Upper lobe of right lung (tissue), 1 donor: ENCODE results near the gene MRGPRD. TPM values are rescaled to one million over a fixed set of nuclear protein-coding genes. Genes with fewer than 3 reads are reported as not detected.
A peak's percentile ranks its signal among the peaks of the same experiment; 100 is the strongest.

Experiments used
- ATAC-seq: fragments of 200-7000 bp; cut with Tn5 transposase; one replicate; pipeline ENCODE4 v1.9.1; 2020; ENCODE audit warnings: mild to moderate bottlenecking, moderate library complexity
- DNase-seq: peaks from one replicate; pipeline ENCODE4 v3.0.0-alpha.2; 2020
- H3K27ac ChIP-seq: fragments of 200-600 bp; one replicate; pipeline ENCODE4 v1.8.0; 2022
- H3K27me3 ChIP-seq: fragments of 200-600 bp; one replicate; pipeline ENCODE4 v1.8.0; 2022; ENCODE audit warnings: mild to moderate bottlenecking
- H3K36me3 ChIP-seq: fragments of 200-600 bp; one replicate; pipeline ENCODE4 v1.8.0; 2022
- H3K4me1 ChIP-seq: fragments of 200-600 bp; one replicate; pipeline ENCODE4 v1.8.0; 2022
- H3K4me3 ChIP-seq: fragments of 200-600 bp; one replicate; pipeline ENCODE4 v1.8.0; 2022; ENCODE audit warnings: mild to moderate bottlenecking
- H3K9me3 ChIP-seq: fragments of 200-600 bp; one replicate; pipeline ENCODE4 v1.8.0; 2022
- CTCF ChIP-seq: fragments of 200-600 bp; IDR thresholded peaks from one replicate; pipeline ENCODE4 v1.8.0; 2022; ENCODE audit warnings: antibody characterized with exemption
- intact Hi-C: fragments of 100-400 bp; cut with DNase I; formaldehyde crosslinking; loops from one replicate; pipeline ENCODE4 v1.11.0; 2022
- total RNA-seq: library from RNA; stranded (reverse); fragmentation: NEBNext Ultra II Directional; extraction: Animal tissue kit (Norgen Biotek cat#: 25700); gene quantifications from one replicate; pipeline ENCODE4 v1.2.1, GENCODE V29; 2021
- donor health status: DM: no; HTN: yes; CAD: no; lungs with severe emphysema.

Gene MRGPRD
- total RNA-seq, 1 donor from 2014 or later: not detected

DNA sequence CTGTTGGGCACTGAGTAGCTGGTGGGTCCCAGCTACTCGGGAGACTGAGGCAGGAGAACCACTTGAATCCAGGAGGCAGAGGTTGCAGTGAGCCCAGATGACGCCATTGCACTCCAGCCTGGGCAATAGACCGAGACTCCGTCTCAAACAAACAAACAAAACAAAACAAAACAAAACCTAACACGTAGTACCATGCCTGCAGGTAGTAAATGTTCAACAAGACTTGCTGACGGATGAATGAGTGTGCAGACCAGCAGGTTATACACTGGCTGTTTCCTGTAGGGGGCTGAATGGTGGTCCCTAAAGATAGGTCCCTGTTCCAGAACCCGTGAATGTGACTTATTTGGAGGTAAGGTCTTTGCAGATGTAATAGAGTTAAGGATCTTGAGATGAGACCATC is 12.8 kb upstream of the MRGPRD start:
- ATAC-seq (no peak), DNase-seq (peak; percentile 21)
- no peaks in the 10 kb centered on the region for H3K9me3 ChIP-seq
- no peak for TF ChIP-seq CTCF
- intact Hi-C loops: no loop called here
- H3K4me1 ChIP-seq: no peaks in the 10 kb centered on the region
- no peak overlapping the region for H3K4me3 ChIP-seq
- peaks cover 23% of the 10 kb centered on the region for H3K27me3 ChIP-seq
- no peak overlapping the region for H3K27ac ChIP-seq
- no peaks in the 10 kb centered on the region for H3K36me3 ChIP-seq

- H3K4me1 ChIP-seq: no peaks in the 10 kb centered on the region
- H3K9me3 ChIP-seq: no peaks in the 10 kb centered on the region
- DNase-seq (peak; percentile 29), ATAC-seq (no peak)
- no peak overlapping the region for H3K4me3 ChIP-seq
- intact Hi-C loops: no loop called here
- H3K36me3 ChIP-seq: no peaks in the 10 kb centered on the region
- H3K27me3 ChIP-seq: peaks cover 23% of the 10 kb centered on the region
- no peak for TF ChIP-seq CTCF
- no peak overlapping the region for H3K27ac ChIP-seq
Measured at GRCh38 chr11:68992743-68993255, 12.0 kb upstream of the MRGPRD start.

- peak; percentile 49 for DNase-seq
- H3K4me3 ChIP-seq: no peak overlapping the region
- intact Hi-C loops: no loop called here
- ATAC-seq: peak; percentile 34
- no peaks in the 10 kb centered on the region for H3K9me3 ChIP-seq
- H3K36me3 ChIP-seq: no peaks in the 10 kb centered on the region
- H3K27ac ChIP-seq: no peak overlapping the region
- no peak for TF ChIP-seq CTCF
- H3K27me3 ChIP-seq: peaks cover 23% of the 10 kb centered on the region
- no peaks in the 10 kb centered on the region for H3K4me1 ChIP-seq
Measured at GRCh38 chr11:68990995-68991780, 10.4 kb upstream of the MRGPRD start.

- H3K27me3 ChIP-seq: peaks cover 23% of the 10 kb centered on the region
- H3K4me3 ChIP-seq: no peak overlapping the region
- DNase-seq: peak; percentile 32
- intact Hi-C loops: no loop called here
- H3K36me3 ChIP-seq: no peaks in the 10 kb centered on the region
- no peak for TF ChIP-seq CTCF
- H3K4me1 ChIP-seq: no peaks in the 10 kb centered on the region
- ATAC-seq: no peak
- no peak overlapping the region for H3K27ac ChIP-seq
- no peaks in the 10 kb centered on the region for H3K9me3 ChIP-seq
Measured at GRCh38 chr11:68989936-68990606, 9.3 kb upstream of the MRGPRD start.

- Histone ChIP-seq H3K9me3 (no peaks in the 10 kb centered on the region), H3K27me3 (peaks cover 12% of the 10 kb centered on the region)
- intact Hi-C loops: no loop called here
Measured at GRCh38 chr11:68988491-68988890, 7.7 kb upstream of the MRGPRD start.

More at GRCh38 chr11:68988491-68988890, 7.7 kb upstream of the MRGPRD start:
- Histone ChIP-seq H3K27ac (no peak overlapping the region), H3K4me1 (no peaks in the 10 kb centered on the region), H3K4me3 (no peak overlapping the region), H3K36me3 (no peaks in the 10 kb centered on the region)
- ATAC-seq: no peak
- TF ChIP-seq CTCF: no peak
- DNase-seq: no peak
